Keratinocyte (primary cell): ENCODE results near the gene CLCN3. TPM values are rescaled to one million over a fixed set of nuclear protein-coding genes. Genes with fewer than 3 reads are reported as not detected.
"Not testable (repeated sequence)": the region's sequence is repeated elsewhere in the genome, so short reads cannot be mapped to it uniquely, and the experiment has no call there.

ENCODE experiments used
- DNase-seq: peaks from one replicate; pipeline ENCODE4 v3.0.0-alpha.2; 2011; ENCODE audit warnings: low read depth, missing footprints, low spot score
- FAIRE-seq: peaks from 2 replicates; lab custom pipeline; 2011; peaks lifted over from hg19 to GRCh38; lab: Jason Lieb, UNC
- H2AFZ ChIP-seq: 2 replicates; pipeline ENCODE4 v1.6.0; 2012; ENCODE audit warnings: low read length, control low read depth, inconsistent platforms; ENCODE audit not compliant: control insufficient read depth
- H3K27ac ChIP-seq: 2 replicates; pipeline ENCODE4 v1.5.1; 2011; ENCODE audit warnings: low read length; ENCODE audit not compliant: control insufficient read depth, insufficient read depth
- H3K27me3 ChIP-seq: 3 replicates; pipeline ENCODE4 v1.6.0; 2011; ENCODE audit warnings: low read length; ENCODE audit not compliant: control insufficient read depth, insufficient read depth; ENCODE audit errors: extremely low read depth
- H3K36me3 ChIP-seq, 2 experiments: 2 replicates in 1 of 2; 3 replicates in 1 of 2; pipeline ENCODE4 v1.5.1; 2011; ENCODE audit warnings: low read length in 2 of 2, mild to moderate bottlenecking in 1 of 2; ENCODE audit not compliant: control insufficient read depth in 2 of 2, insufficient read depth in 2 of 2; ENCODE audit errors: extremely low read depth in 1 of 2
- H3K4me1 ChIP-seq: 3 replicates; pipeline ENCODE4 v1.5.1; 2011; ENCODE audit warnings: low read length; ENCODE audit not compliant: control insufficient read depth, insufficient read depth; ENCODE audit errors: extremely low read depth
- H3K4me2 ChIP-seq: 3 replicates; pipeline ENCODE4 v1.6.0; 2011; ENCODE audit warnings: low read depth, low read length; ENCODE audit not compliant: control insufficient read depth, insufficient read depth; ENCODE audit errors: extremely low read depth
- H3K4me3 ChIP-seq, 3 experiments: fragments of 200-600 bp in 1 of 3; sonication (generic) in 1 of 3; 2 replicates in 2 of 3; 3 replicates in 1 of 3; pipeline ENCODE4 v1.5.1; 2011 to 2016; ENCODE audit warnings: low read length in 3 of 3, mild to moderate bottlenecking in 3 of 3, control low read depth in 2 of 3, inconsistent platforms in 1 of 3, low read depth in 1 of 3, mixed read lengths in 1 of 3, mixed run types in 1 of 3, moderate library complexity in 1 of 3; ENCODE audit not compliant: control insufficient read depth in 2 of 3, insufficient read depth in 2 of 3; ENCODE audit errors: extremely low read depth in 1 of 3
- H3K79me2 ChIP-seq: 2 replicates; pipeline ENCODE4 v1.6.0; 2012; ENCODE audit warnings: low read length; ENCODE audit not compliant: control insufficient read depth, insufficient read depth
- H3K9ac ChIP-seq: 3 replicates; pipeline ENCODE4 v1.6.0; 2011; ENCODE audit warnings: low read length; ENCODE audit not compliant: control insufficient read depth, insufficient read depth; ENCODE audit errors: extremely low read depth
- H3K9me1 ChIP-seq: 3 replicates; pipeline ENCODE4 v1.6.0; 2011; ENCODE audit warnings: low read length; ENCODE audit not compliant: control insufficient read depth, insufficient read depth; ENCODE audit errors: extremely low read depth
- H3K9me3 ChIP-seq: 2 replicates; pipeline ENCODE4 v1.5.1; 2012; ENCODE audit warnings: low read depth, low read length; ENCODE audit not compliant: control insufficient read depth
- H4K20me1 ChIP-seq: 3 replicates; pipeline ENCODE4 v1.6.0; 2011; ENCODE audit warnings: low read length; ENCODE audit not compliant: control insufficient read depth, insufficient read depth; ENCODE audit errors: extremely low read depth
- EZH2 ChIP-seq: IDR thresholded peaks from one replicate; pipeline ENCODE4 v1.6.1; 2012; ENCODE audit warnings: inconsistent platforms, mild to moderate bottlenecking, low read length, moderate library complexity
- dilution Hi-C: fragments of 300-500 bp; cut with MboI; formaldehyde crosslinking; loops from one replicate; pipeline ENCODE4 v1.7.0; 2020; ENCODE audit warnings: low sequenced_read_pairs; ENCODE audit not compliant: extremely low pct_ligation_motif_present
- polyA plus RNA-seq, 5 experiments: library from polyadenylated mRNA; depleted of rRNA in 3 of 5; stranded (reverse) in 3 of 5; stranded (forward) in 1 of 5; unstranded in 1 of 5; fragments of >200 nt; gene quantifications; 1 replicate in 1 of 5; 2 replicates in 3 of 5; 3 replicates in 1 of 5; pipeline versions ENCODE4 v1.2.1 to v1.2.3, GENCODE V29; 2011 to 2012; ENCODE audit warnings: missing spikeins in 2 of 5, low read depth in 1 of 5, low replicate concordance in 1 of 5
- TF ChIP-seq, protein P1 (sequence below), 3 experiments: IDR thresholded peaks in 1 of 3; conservative IDR thresholded peaks in 1 of 3; optimal IDR thresholded peaks in 1 of 3; 2 replicates in 2 of 3; 3 replicates in 1 of 3; pipeline versions ENCODE3 to v1.5.1; 2011; ENCODE audit warnings: low read length in 3 of 3, mild to moderate bottlenecking in 3 of 3, moderate library complexity in 2 of 3, control low read depth in 1 of 3, inconsistent platforms in 1 of 3; ENCODE audit not compliant: insufficient read depth in 2 of 3; ENCODE audit errors: extremely low read depth in 1 of 3

Gene CLCN3
- polyA plus RNA-seq, 1 donor (not counting 4 experiments of a cell fraction or from before 2014, with no cell fraction given): 34.2 TPM

DNA sequence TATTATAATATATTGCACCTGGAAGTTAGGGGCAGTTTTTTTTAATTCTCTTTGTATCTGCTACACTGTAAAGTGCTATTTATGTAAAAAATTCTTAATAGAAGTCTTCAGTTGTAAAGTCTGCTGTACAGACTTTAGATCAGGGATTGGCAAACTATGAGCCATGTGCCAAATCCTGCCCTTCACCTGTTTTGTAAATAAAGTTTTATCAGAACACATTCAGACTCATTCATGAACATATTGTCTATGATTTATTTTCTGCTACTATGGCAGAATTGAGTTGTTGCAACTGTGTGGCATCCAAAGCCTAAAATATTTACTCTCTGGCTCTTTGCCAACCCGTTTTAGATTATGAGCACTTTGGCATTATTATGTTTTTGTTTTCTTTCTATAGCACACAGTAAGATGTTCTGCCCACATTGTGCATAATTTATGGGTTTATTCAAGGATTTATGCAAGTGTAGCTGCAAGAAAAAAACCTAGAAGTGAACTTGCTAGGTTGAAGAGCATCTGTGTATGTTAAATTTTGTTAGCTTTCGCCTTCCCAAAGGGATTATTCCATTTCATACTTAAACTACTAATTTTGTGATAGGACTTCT is 56.9 kb downstream of the CLCN3 start:
- Histone ChIP-seq H3K4me3 (no peak overlapping the region), H4K20me1 (no peaks in the 10 kb centered on the region), H3K4me1 (no peaks in the 10 kb centered on the region), H3K36me3 (no peaks in the 10 kb centered on the region), H3K27me3 (no peaks in the 10 kb centered on the region), H3K9me1 (no peaks in the 10 kb centered on the region), H3K9me3 (no peaks in the 10 kb centered on the region), H3K9ac (no peak overlapping the region), H3K4me2 (no peak overlapping the region), H3K79me2 (no peaks in the 10 kb centered on the region), H2AFZ (no peak overlapping the region), H3K27ac (no peak overlapping the region)
- dilution Hi-C loops: no loop called here
- TF ChIP-seq EZH2: no peak
- TF ChIP-seq, protein P1, sequence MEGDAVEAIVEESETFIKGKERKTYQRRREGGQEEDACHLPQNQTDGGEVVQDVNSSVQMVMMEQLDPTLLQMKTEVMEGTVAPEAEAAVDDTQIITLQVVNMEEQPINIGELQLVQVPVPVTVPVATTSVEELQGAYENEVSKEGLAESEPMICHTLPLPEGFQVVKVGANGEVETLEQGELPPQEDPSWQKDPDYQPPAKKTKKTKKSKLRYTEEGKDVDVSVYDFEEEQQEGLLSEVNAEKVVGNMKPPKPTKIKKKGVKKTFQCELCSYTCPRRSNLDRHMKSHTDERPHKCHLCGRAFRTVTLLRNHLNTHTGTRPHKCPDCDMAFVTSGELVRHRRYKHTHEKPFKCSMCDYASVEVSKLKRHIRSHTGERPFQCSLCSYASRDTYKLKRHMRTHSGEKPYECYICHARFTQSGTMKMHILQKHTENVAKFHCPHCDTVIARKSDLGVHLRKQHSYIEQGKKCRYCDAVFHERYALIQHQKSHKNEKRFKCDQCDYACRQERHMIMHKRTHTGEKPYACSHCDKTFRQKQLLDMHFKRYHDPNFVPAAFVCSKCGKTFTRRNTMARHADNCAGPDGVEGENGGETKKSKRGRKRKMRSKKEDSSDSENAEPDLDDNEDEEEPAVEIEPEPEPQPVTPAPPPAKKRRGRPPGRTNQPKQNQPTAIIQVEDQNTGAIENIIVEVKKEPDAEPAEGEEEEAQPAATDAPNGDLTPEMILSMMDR (optimal IDR thresholded peaks at IDR 0.05 in 1 of 3, IDR thresholded peaks at IDR 0.05 in 1 of 3, conservative IDR thresholded peaks at IDR 0.05 in 1 of 3; ENCODE audit: extremely low read depth in 1 of 3, insufficient read depth in 2 of 3, low read length in 3 of 3): no peak
- FAIRE-seq (no peak), DNase-seq (no peak)

DNA sequence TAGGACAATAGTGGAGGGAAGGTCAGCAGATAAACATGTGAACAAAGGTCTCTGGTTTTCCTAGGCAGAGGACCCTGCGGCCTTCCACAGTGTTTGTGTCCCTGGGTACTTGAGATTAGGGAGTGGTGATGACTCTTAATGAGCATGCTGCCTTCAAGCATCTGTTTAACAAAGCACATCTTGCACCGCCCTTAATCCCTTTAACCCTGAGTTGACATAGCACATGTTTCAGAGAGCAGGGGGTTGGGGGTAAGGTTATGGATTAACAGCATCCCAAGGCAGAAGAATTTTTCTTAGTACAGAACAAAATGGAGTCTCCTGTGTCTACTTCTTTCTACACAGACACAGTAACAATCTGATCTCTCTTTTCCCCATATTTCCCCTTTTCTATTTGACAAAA is 58.1 kb downstream of the CLCN3 start:
- DNase-seq, H3K9me1 ChIP-seq, H2AFZ ChIP-seq, H3K9me3 ChIP-seq, H4K20me1 ChIP-seq, H3K79me2 ChIP-seq, H3K4me1 ChIP-seq, H3K4me2 ChIP-seq, dilution Hi-C loops, H3K4me3 ChIP-seq, H3K9ac ChIP-seq, H3K36me3 ChIP-seq, FAIRE-seq, H3K27ac ChIP-seq, H3K27me3 ChIP-seq: not testable (repeated sequence)

- H3K4me1 ChIP-seq, H3K27ac ChIP-seq, DNase-seq, H3K9me3 ChIP-seq, FAIRE-seq, H3K79me2 ChIP-seq, dilution Hi-C loops, H3K9me1 ChIP-seq, H4K20me1 ChIP-seq, H3K4me3 ChIP-seq, H3K36me3 ChIP-seq, H3K27me3 ChIP-seq, H3K4me2 ChIP-seq, H2AFZ ChIP-seq, H3K9ac ChIP-seq: not testable (repeated sequence)
These were observed 58.7 kb downstream of the CLCN3 start for GRCh38 chr4:169678951-169679591.
